Measurements from ENCODE around the gene REEP3.
"Not testable (repeated sequence)": the region's sequence is repeated elsewhere in the genome, so short reads cannot be mapped to it uniquely, and the experiment has no call there.

The REEP3 gene

GRCh38 chr10:63492317-63492690 is 28.9 kb upstream of the REEP3 start:
- H3K4me3 ChIP-seq (ENCODE audit: low read depth, low read length); H3K27ac ChIP-seq (ENCODE audit: low read depth, low read length); H3K4me1 ChIP-seq (ENCODE audit: control insufficient read depth, insufficient read depth, low read length); H3K27me3 ChIP-seq (ENCODE audit: control insufficient read depth, insufficient read depth, low read length); H3K9ac ChIP-seq (ENCODE audit: low read length): not testable (repeated sequence)
- H3K36me3 ChIP-seq (ENCODE audit: control insufficient read depth, insufficient read depth, low read length): peaks cover 10% of the 10 kb centered on the region
- peaks cover 16% of the 10 kb centered on the region for H3K9me3 ChIP-seq (ENCODE audit: control insufficient read depth, insufficient read depth, low read depth, low read length)

- Histone ChIP-seq H3K9me3 (ENCODE audit: control insufficient read depth, insufficient read depth, low read depth, low read length) (peaks cover 16% of the 10 kb centered on the region), H3K4me1 (ENCODE audit: control insufficient read depth, insufficient read depth, low read length) (peaks cover 5% of the 10 kb centered on the region; the same call in 1 of the 2 replicates), H3K9ac (ENCODE audit: low read length) (no peak overlapping the region), H3K4me3 (ENCODE audit: low read depth, low read length) (no peak overlapping the region), H3K27ac (ENCODE audit: low read depth, low read length) (no peak overlapping the region), H3K27me3 (ENCODE audit: control insufficient read depth, insufficient read depth, low read length) (no peaks in the 10 kb centered on the region), H3K36me3 (ENCODE audit: control insufficient read depth, insufficient read depth, low read length) (peaks cover 10% of the 10 kb centered on the region)
Observed at GRCh38 chr10:63493004-63493403, 28.2 kb upstream of the REEP3 start.

GRCh38 chr10:63494951-63495350 is 26.2 kb upstream of the REEP3 start:
- peaks cover 8% of the 10 kb centered on the region for H3K36me3 ChIP-seq (ENCODE audit: control insufficient read depth, insufficient read depth, low read length)
- H3K9me3 ChIP-seq (ENCODE audit: control insufficient read depth, insufficient read depth, low read depth, low read length): peaks cover 12% of the 10 kb centered on the region
- no peak overlapping the region for H3K4me3 ChIP-seq (ENCODE audit: low read depth, low read length)
- no peaks in the 10 kb centered on the region for H3K27me3 ChIP-seq (ENCODE audit: control insufficient read depth, insufficient read depth, low read length)
- H3K4me1 ChIP-seq (ENCODE audit: control insufficient read depth, insufficient read depth, low read length): peaks cover 5% of the 10 kb centered on the region; the same call in 1 of the 2 replicates
- no peak overlapping the region for H3K27ac ChIP-seq (ENCODE audit: low read depth, low read length)
- H3K9ac ChIP-seq (ENCODE audit: low read length): no peak overlapping the region

- Histone ChIP-seq H3K9ac (ENCODE audit: low read length) (no peak overlapping the region), H3K36me3 (ENCODE audit: control insufficient read depth, insufficient read depth, low read length) (peaks cover 3% of the 10 kb centered on the region; the same call in 1 of the 2 replicates), H3K4me3 (ENCODE audit: low read depth, low read length) (no peak overlapping the region), H3K27ac (ENCODE audit: low read depth, low read length) (no peak overlapping the region), H3K4me1 (ENCODE audit: control insufficient read depth, insufficient read depth, low read length) (peaks cover 5% of the 10 kb centered on the region; the same call in 1 of the 2 replicates), H3K9me3 (ENCODE audit: control insufficient read depth, insufficient read depth, low read depth, low read length) (0 out of 2 replicates have a peak, but pooled peaks cover 3% of the 10 kb centered on the region), H3K27me3 (ENCODE audit: control insufficient read depth, insufficient read depth, low read length) (no peaks in the 10 kb centered on the region)
Observed at GRCh38 chr10:63496561-63496960, 24.6 kb upstream of the REEP3 start.

GRCh38 chr10:63497321-63497720 is 23.9 kb upstream of the REEP3 start:
- no peak overlapping the region for H3K4me3 ChIP-seq (ENCODE audit: low read depth, low read length)
- peaks cover 3% of the 10 kb centered on the region; the same call in 1 of the 2 replicates for H3K36me3 ChIP-seq (ENCODE audit: control insufficient read depth, insufficient read depth, low read length)
- H3K9me3 ChIP-seq (ENCODE audit: control insufficient read depth, insufficient read depth, low read depth, low read length): 0 out of 2 replicates have a peak, but pooled peaks cover 3% of the 10 kb centered on the region
- H3K9ac ChIP-seq (ENCODE audit: low read length): no peak overlapping the region
- H3K27ac ChIP-seq (ENCODE audit: low read depth, low read length): no peak overlapping the region
- H3K27me3 ChIP-seq (ENCODE audit: control insufficient read depth, insufficient read depth, low read length): no peaks in the 10 kb centered on the region
- peaks cover 5% of the 10 kb centered on the region; the same call in 1 of the 2 replicates for H3K4me1 ChIP-seq (ENCODE audit: control insufficient read depth, insufficient read depth, low read length)

GRCh38 chr10:63498665-63499064 is 22.5 kb upstream of the REEP3 start:
- H3K9me3 ChIP-seq (ENCODE audit: control insufficient read depth, insufficient read depth, low read depth, low read length): 0 out of 2 replicates have a peak, but pooled peaks cover 3% of the 10 kb centered on the region
- no peaks in the 10 kb centered on the region for H3K27me3 ChIP-seq (ENCODE audit: control insufficient read depth, insufficient read depth, low read length)
- no peak overlapping the region for H3K27ac ChIP-seq (ENCODE audit: low read depth, low read length)
- no peak overlapping the region for H3K9ac ChIP-seq (ENCODE audit: low read length)
- peaks cover 5% of the 10 kb centered on the region for H3K4me1 ChIP-seq (ENCODE audit: control insufficient read depth, insufficient read depth, low read length)
- H3K4me3 ChIP-seq (ENCODE audit: low read depth, low read length): no peak overlapping the region
- peaks cover 3% of the 10 kb centered on the region; the same call in 1 of the 2 replicates for H3K36me3 ChIP-seq (ENCODE audit: control insufficient read depth, insufficient read depth, low read length)

- not testable (repeated sequence) for H3K27ac ChIP-seq (ENCODE audit: low read depth, low read length); H3K4me3 ChIP-seq (ENCODE audit: low read depth, low read length); H3K36me3 ChIP-seq (ENCODE audit: control insufficient read depth, insufficient read depth, low read length); H3K9ac ChIP-seq (ENCODE audit: low read length); H3K9me3 ChIP-seq (ENCODE audit: control insufficient read depth, insufficient read depth, low read depth, low read length); H3K27me3 ChIP-seq (ENCODE audit: control insufficient read depth, insufficient read depth, low read length)
- H3K4me1 ChIP-seq (ENCODE audit: control insufficient read depth, insufficient read depth, low read length): peaks cover 21% of the 10 kb centered on the region
Observed at GRCh38 chr10:63500551-63500950, 20.6 kb upstream of the REEP3 start.

- peaks cover 25% of the 10 kb centered on the region for H3K4me1 ChIP-seq (ENCODE audit: control insufficient read depth, insufficient read depth, low read length)
- no peaks in the 10 kb centered on the region for H3K27me3 ChIP-seq (ENCODE audit: control insufficient read depth, insufficient read depth, low read length)
- no peaks in the 10 kb centered on the region for H3K9me3 ChIP-seq (ENCODE audit: control insufficient read depth, insufficient read depth, low read depth, low read length)
- H3K9ac ChIP-seq (ENCODE audit: low read length): no peak overlapping the region
- no peak overlapping the region for H3K4me3 ChIP-seq (ENCODE audit: low read depth, low read length)
- H3K27ac ChIP-seq (ENCODE audit: low read depth, low read length): no peak overlapping the region
- no peaks in the 10 kb centered on the region for H3K36me3 ChIP-seq (ENCODE audit: control insufficient read depth, insufficient read depth, low read length)
Observed at GRCh38 chr10:63501954-63502353, 19.2 kb upstream of the REEP3 start.

GRCh38 chr10:63502832-63503231 is 18.4 kb upstream of the REEP3 start:
- no peak overlapping the region for H3K27ac ChIP-seq (ENCODE audit: low read depth, low read length)
- H3K36me3 ChIP-seq (ENCODE audit: control insufficient read depth, insufficient read depth, low read length): no peaks in the 10 kb centered on the region
- no peak overlapping the region for H3K9ac ChIP-seq (ENCODE audit: low read length)
- H3K4me3 ChIP-seq (ENCODE audit: low read depth, low read length): no peak overlapping the region
- peaks cover 25% of the 10 kb centered on the region for H3K4me1 ChIP-seq (ENCODE audit: control insufficient read depth, insufficient read depth, low read length)
- H3K9me3 ChIP-seq (ENCODE audit: control insufficient read depth, insufficient read depth, low read depth, low read length): no peaks in the 10 kb centered on the region
- H3K27me3 ChIP-seq (ENCODE audit: control insufficient read depth, insufficient read depth, low read length): no peaks in the 10 kb centered on the region

GRCh38 chr10:63503395-63503794 is 17.8 kb upstream of the REEP3 start:
- H3K9ac ChIP-seq (ENCODE audit: low read length): no peak overlapping the region
- no peaks in the 10 kb centered on the region for H3K9me3 ChIP-seq (ENCODE audit: control insufficient read depth, insufficient read depth, low read depth, low read length)
- no peak overlapping the region for H3K27ac ChIP-seq (ENCODE audit: low read depth, low read length)
- H3K36me3 ChIP-seq (ENCODE audit: control insufficient read depth, insufficient read depth, low read length): no peaks in the 10 kb centered on the region
- H3K4me1 ChIP-seq (ENCODE audit: control insufficient read depth, insufficient read depth, low read length): peaks cover 25% of the 10 kb centered on the region
- no peaks in the 10 kb centered on the region for H3K27me3 ChIP-seq (ENCODE audit: control insufficient read depth, insufficient read depth, low read length)
- H3K4me3 ChIP-seq (ENCODE audit: low read depth, low read length): no peak overlapping the region

- H3K4me3 ChIP-seq (ENCODE audit: low read depth, low read length): no peak overlapping the region
- H3K27me3 ChIP-seq (ENCODE audit: control insufficient read depth, insufficient read depth, low read length): no peaks in the 10 kb centered on the region
- peaks cover 25% of the 10 kb centered on the region for H3K4me1 ChIP-seq (ENCODE audit: control insufficient read depth, insufficient read depth, low read length)
- H3K36me3 ChIP-seq (ENCODE audit: control insufficient read depth, insufficient read depth, low read length): no peaks in the 10 kb centered on the region
- H3K9ac ChIP-seq (ENCODE audit: low read length): no peak overlapping the region
- H3K9me3 ChIP-seq (ENCODE audit: control insufficient read depth, insufficient read depth, low read depth, low read length): no peaks in the 10 kb centered on the region
- H3K27ac ChIP-seq (ENCODE audit: low read depth, low read length): peak overlapping the region; percentile 7; the same call in 1 of the 2 replicates
Observed at GRCh38 chr10:63504145-63504881, 16.9 kb upstream of the REEP3 start.

All from HUES6 (cell line).